VCaP (cell line): ENCODE results near the gene RSPO4.
"Not testable (repeated sequence)": the region's sequence is repeated elsewhere in the genome, so short reads cannot be mapped to it uniquely, and the experiment has no call there.

Experiments used
- H3K27ac ChIP-seq: fragments of 450-650 bp; 2 replicates; pipeline ENCODE4 v1.5.1; 2017
- CTCF ChIP-seq: fragments of 450-650 bp; conservative IDR thresholded peaks from 2 replicates; pipeline ENCODE4 v1.5.1; 2017; ENCODE audit warnings: mild to moderate bottlenecking, moderate library complexity

Gene RSPO4

GRCh38 chr20:1034415-1034789 lies 32.3 kb upstream of the RSPO4 start:
- no peak overlapping the region for H3K27ac ChIP-seq

DNA sequence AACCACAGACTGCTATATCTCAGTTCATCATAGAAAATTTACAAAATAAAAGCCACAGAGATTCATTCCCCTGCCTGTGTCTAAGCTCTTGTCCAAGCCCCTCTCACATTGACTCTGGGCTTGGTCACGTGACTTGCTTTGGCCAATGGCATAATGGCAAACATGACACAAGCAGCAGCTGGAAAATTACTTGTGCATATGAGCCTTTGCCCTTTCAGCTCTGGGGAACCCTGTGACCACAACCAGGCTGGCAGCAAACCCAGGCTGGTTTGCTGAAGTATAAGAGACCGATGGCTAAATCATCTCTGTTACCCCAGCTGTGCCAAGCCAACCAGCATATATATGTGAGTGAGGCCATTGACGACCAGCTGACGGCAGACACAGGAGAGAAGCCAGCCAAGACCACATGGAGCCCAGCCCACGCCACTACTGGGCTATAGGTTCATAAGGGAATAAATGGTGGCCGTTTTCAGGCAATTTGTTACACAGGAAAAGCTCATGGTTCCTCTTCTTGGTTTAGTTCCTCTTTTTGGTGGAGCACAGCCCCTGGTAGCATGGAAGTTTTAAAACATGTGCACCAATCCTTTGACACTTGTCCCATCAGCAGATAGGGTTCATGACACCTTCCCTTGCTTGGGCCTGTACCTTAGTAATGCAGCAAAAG lies 31.8 kb upstream of the RSPO4 start:
- no peak for TF ChIP-seq CTCF
- H3K27ac ChIP-seq: no peak overlapping the region

More at GRCh38 chr20:1034415-1034789, 32.3 kb upstream of the RSPO4 start:
- no peak for TF ChIP-seq CTCF

DNA sequence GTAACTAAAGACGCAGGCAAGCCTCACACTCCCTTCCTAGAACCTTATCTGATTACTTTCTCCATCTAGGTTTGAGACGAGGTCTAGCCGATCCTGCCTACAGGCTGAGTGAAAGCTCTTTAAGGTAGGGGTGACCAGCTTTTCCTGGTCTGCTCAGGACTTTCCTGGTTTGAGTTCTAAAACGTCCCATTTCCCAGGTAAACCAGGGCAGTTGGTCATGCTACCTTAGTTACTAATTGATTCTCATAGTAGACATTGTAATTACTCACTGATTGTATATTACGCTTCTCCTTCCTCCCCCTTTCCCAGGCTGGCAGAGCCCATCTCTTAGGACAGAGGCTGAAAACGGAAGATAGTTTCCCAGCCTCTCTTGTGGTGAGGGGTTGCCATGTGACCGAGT lies 27.9 kb upstream of the RSPO4 start:
- no peak for TF ChIP-seq CTCF

DNA sequence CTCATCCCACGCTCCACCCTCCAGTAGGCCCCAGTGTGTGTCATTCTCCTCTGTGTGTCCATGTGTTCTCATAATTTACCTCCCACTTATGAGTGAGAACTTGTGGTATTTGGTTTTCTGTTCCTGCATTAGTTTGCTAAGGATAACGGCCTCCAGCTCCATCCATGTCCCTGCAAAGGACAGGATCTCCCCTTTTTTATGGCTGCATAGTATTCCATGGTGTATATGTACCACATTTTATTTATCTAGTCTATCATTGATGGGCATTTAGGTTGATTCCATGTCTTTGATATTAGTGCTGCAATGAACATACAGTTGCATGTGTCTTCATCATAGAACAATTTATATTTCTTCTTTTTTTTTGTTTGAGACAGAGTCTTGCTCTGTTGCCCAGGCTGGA lies 24.1 kb upstream of the RSPO4 start:
- H3K27ac ChIP-seq: not testable (repeated sequence)

More for the DNA sequence above, 27.9 kb upstream of the RSPO4 start:
- no peak overlapping the region for H3K27ac ChIP-seq

DNA sequence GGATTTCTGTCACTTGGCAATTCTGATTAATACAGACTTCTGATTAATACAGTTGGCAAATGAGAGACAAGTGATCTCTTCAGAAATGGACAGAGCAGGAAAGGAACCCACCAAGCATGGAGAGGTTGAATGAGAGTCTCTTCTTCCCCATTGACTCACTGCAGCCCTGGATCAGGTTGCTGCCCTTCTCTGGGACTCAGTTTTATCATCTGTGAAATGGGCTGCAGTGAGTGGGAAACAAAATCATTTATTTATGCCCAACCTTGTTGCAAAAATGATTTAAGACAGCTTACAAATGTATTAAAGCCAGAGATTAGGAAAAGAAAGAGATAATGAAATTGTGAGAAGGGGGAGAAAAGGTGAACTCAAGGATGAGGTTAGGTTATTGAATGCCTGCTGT lies 20.8 kb upstream of the RSPO4 start:
- no peak overlapping the region for H3K27ac ChIP-seq
- TF ChIP-seq CTCF: no peak

DNA sequence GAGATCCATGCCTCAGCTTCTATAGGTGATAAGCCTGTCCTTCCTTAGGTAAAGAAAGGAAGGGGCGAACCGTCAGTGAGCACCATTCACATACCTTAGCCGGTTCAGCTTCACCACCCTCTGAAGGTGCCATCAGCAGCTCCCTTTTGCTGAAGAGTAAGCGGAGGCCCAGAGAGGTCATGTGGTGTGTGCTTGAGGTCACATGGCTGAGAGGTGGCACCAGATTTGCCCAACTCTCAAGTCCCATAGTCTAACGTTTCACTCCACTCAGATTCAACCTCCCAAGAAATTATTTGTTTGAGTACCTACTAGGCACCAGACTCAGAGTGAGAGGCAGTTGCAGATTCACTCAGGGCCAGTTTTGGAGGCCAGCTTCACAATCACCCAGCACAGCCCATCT lies 18.5 kb upstream of the RSPO4 start:
- TF ChIP-seq CTCF: no peak
- no peak overlapping the region for H3K27ac ChIP-seq

- H3K27ac ChIP-seq: no peak overlapping the region
- no peak for TF ChIP-seq CTCF
Measured at GRCh38 chr20:1019344-1019743, 17.2 kb upstream of the RSPO4 start.

DNA sequence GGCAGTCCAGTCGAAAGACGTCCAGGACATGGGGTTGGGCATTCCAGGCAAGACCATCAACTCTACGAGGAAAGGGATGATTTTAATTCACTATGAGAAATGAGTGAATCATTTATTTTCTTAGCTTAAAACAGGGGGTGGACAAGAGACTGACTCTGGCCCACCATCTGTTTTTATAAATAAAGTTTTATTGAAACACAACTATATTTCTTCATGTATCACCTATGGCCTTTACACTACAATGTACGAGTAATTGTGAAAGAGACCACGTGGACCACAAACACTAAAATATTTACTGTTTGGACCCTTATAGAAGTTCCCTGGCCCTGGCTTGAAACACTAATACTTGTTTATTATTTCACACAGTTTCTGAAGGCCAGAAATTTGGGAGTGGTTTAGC lies 15.6 kb upstream of the RSPO4 start:
- no peak overlapping the region for H3K27ac ChIP-seq
- no peak for TF ChIP-seq CTCF
